GM12878 (cell line): ENCODE data around the gene IFNA8. TPM values are rescaled to one million over a fixed set of nuclear protein-coding genes. Genes with fewer than 3 reads are reported as not detected.

Source experiments
- ATF7 ChIP-seq: fragments of 450-650 bp; IDR thresholded peaks from 2 replicates; pipeline ENCODE4 v1.6.1; 2016; ENCODE audit warnings: low read depth, mild to moderate bottlenecking
- BACH1 ChIP-seq: fragments of 450-650 bp; IDR thresholded peaks from 2 replicates; pipeline ENCODE4 v1.6.1; 2017; ENCODE audit warnings: mild to moderate bottlenecking, borderline replicate concordance
- BCL11A ChIP-seq: IDR thresholded peaks from 2 replicates; pipeline ENCODE4 v1.6.1; 2011; ENCODE audit warnings: low read depth, low read length
- BMI1 ChIP-seq: fragments of 450-650 bp; IDR thresholded peaks from 2 replicates; pipeline ENCODE4 v1.6.1; 2016; ENCODE audit warnings: mild to moderate bottlenecking, moderate library complexity, borderline replicate concordance
- CBX3 ChIP-seq: fragments of 200-600 bp; sonication (generic); IDR thresholded peaks from 2 replicates; pipeline ENCODE4 v1.6.1; 2016; ENCODE audit warnings: low read depth, borderline replicate concordance
- CEBPZ ChIP-seq: fragments of 150-350 bp; IDR thresholded peaks from 2 replicates; pipeline ENCODE4 v1.6.1; 2016; ENCODE audit warnings: low read depth, low read length
- DPF2 ChIP-seq: fragments of 450-650 bp; IDR thresholded peaks from 2 replicates; pipeline ENCODE4 v1.6.1; 2017; ENCODE audit warnings: mild to moderate bottlenecking
- E2F8 ChIP-seq: fragments of 450-650 bp; IDR thresholded peaks from 2 replicates; pipeline ENCODE4 v1.6.1; 2018; ENCODE audit warnings: mild to moderate bottlenecking, low read depth, moderate library complexity; ENCODE audit not compliant: partially characterized antibody
- EP300 ChIP-seq, 2 experiments: fragments of 150-350 bp in 1 of 2; IDR thresholded peaks; 2 replicates each; pipeline ENCODE4 v1.6.1; 2011 to 2012; ENCODE audit warnings: low read depth in 2 of 2, low read length in 2 of 2, borderline replicate concordance in 1 of 2, improper control_type of control experiment in 1 of 2, inconsistent platforms in 1 of 2; ENCODE audit not compliant: control insufficient read depth in 1 of 2
- ESRRA ChIP-seq: IDR thresholded peaks from 2 replicates; pipeline ENCODE4 v1.6.1; 2012; ENCODE audit warnings: mild to moderate bottlenecking, low read length, improper control_type of control experiment
- HSF1 ChIP-seq: fragments of 150-350 bp; IDR thresholded peaks from 2 replicates; pipeline ENCODE4 v1.6.1; 2014; ENCODE audit warnings: mild to moderate bottlenecking, low read depth, low read length
- IRF3 ChIP-seq: fragments of 450-650 bp; IDR thresholded peaks from 2 replicates; pipeline ENCODE4 v1.6.1; 2014; ENCODE audit warnings: mild to moderate bottlenecking
- JUND ChIP-seq: IDR thresholded peaks from 2 replicates; pipeline ENCODE4 v1.6.1; 2012; ENCODE audit warnings: low read depth, mild to moderate bottlenecking, low read length, improper control_type of control experiment, moderate library complexity
- MYC ChIP-seq: IDR thresholded peaks from 2 replicates; pipeline ENCODE4 v1.6.1; 2011; ENCODE audit warnings: mild to moderate bottlenecking, low read length, moderate library complexity, inconsistent platforms; ENCODE audit not compliant: insufficient read depth, insufficient replicate concordance, insufficient read length, severe bottlenecking
- NR2C2 ChIP-seq: IDR thresholded peaks from 2 replicates; pipeline ENCODE4 v1.6.1; 2011; ENCODE audit warnings: borderline replicate concordance, low read depth; ENCODE audit not compliant: control insufficient read depth, insufficient read length
- RAD51 ChIP-seq: fragments of 450-650 bp; IDR thresholded peaks from 2 replicates; pipeline ENCODE4 v1.6.1; 2016; ENCODE audit warnings: moderate library complexity, mild to moderate bottlenecking, inconsistent platforms
- STAT3 ChIP-seq: IDR thresholded peaks from 2 replicates; pipeline ENCODE4 v1.6.1; 2011; ENCODE audit warnings: low read depth, low read length, improper control_type of control experiment
- TARDBP ChIP-seq: IDR thresholded peaks from 2 replicates; pipeline ENCODE4 v1.6.1; 2016; ENCODE audit warnings: borderline replicate concordance
- ZNF217 ChIP-seq: fragments of 450-650 bp; IDR thresholded peaks from 2 replicates; pipeline ENCODE4 v1.6.1; 2017; ENCODE audit warnings: antibody characterized with exemption, mild to moderate bottlenecking
- polyA plus RNA-seq, 11 experiments: library from polyadenylated mRNA; depleted of rRNA in 4 of 11; unstranded in 6 of 11; stranded (reverse) in 5 of 11; fragments of >200 nt; fragmentation: Nextera tagmentation in 4 of 11; fragmentation: Illumina TruSeq in 1 of 11; extraction: Ambion mirVana in 4 of 11; extraction: Trizol in 1 of 11; gene quantifications; 1 replicate in 1 of 11; 2 replicates in 10 of 11; pipeline versions ENCODE4 v1.2.1 to v1.2.3, GENCODE V29; 2011 to 2016; ENCODE audit warnings: inconsistent platforms in 2 of 11, missing spikeins in 2 of 11, low read depth in 1 of 11
- total RNA-seq, 4 experiments: library from RNA; depleted of rRNA in 3 of 4; stranded (reverse); fragments of >200 nt in 3 of 4; fragmentation: Illumina TruSeq in 1 of 4; extraction: Trizol in 1 of 4; gene quantifications; 2 replicates each; pipeline versions ENCODE4 v1.2.1 to v1.2.3, GENCODE V29; 2013 to 2021
- TF ChIP-seq, protein P1 (sequence below): IDR thresholded peaks from 2 replicates; pipeline ENCODE4 v1.6.1; 2012; ENCODE audit warnings: low read depth, low read length, improper control_type of control experiment

IFNA8 gene
- total and polyA plus RNA-seq, 10 of the 15 experiments (the other 5 are each of a cell fraction or from before 2014, with no cell fraction given) = not detected

DNA sequence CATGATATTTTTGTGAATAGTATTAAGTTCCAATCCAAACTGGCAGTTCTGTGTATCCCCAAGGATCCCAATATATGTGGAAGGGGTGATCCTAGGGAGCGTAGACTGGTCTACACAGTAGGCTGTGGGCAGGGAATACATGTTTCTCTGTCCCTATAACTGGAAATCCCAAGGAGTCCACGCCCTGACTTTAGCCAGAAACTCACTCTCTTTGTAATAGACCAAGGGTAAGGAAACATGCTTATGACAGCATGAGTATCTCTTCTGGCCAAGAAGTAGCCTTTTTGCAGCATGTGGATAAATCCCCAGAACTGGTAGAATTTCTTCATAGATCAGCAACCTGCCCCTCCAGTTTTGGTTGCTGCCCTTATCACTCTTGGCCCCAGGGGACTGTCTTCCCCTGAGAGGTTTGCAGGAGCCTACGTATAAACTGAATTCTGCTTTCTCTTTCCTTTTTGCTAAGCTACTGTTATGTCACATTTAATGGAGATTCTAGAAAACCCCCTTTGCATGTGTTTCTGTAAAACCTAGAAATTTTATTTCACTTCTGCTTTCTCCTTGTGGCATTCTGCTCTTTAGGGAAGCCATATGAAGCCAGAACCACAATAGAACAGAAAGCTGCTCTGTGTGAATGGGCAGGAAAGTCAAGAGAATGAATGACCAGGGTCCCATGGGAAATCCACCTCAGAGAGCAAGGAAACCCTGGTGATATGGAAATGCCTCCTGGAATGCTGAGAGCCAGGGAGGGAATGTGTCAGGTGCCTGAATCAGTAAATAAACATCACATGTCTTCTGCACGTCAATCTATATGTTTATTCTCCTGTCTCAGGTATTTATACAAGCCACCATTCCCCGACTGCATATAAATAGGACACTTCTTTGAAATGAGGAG, 27.2 kb upstream of the IFNA8 start (continued):
- TF ChIP-seq CBX3 (no peak), HSF1 (no peak), BCL11A (peak; percentile 85), MYC (no peak), TARDBP (no peak), JUND (peak; percentile 76; the same call in 1 of the 2 replicates), E2F8 (peak; percentile 73), ESRRA (no peak), ZNF217 (peak; percentile 53; the same call in 1 of the 2 replicates), IRF3 (no peak), NR2C2 (no peak), BMI1 (peak; percentile 84), EP300 (IDR thresholded peaks at IDR 0.05; ENCODE audit: borderline replicate concordance in 1 of 2, control insufficient read depth in 1 of 2, low read depth in 2 of 2, low read length in 2 of 2) (peak; percentile 92 to 93), BACH1 (peak; percentile 80; the same call in 1 of the 2 replicates), ATF7 (peak; percentile 98), STAT3 (no peak), CEBPZ (no peak), DPF2 (peak; percentile 97), RAD51 (peak; percentile 71)
- TF ChIP-seq, protein P1, sequence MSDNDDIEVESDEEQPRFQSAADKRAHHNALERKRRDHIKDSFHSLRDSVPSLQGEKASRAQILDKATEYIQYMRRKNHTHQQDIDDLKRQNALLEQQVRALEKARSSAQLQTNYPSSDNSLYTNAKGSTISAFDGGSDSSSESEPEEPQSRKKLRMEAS = 0 out of 2 replicates have a peak, but pooled peaks have one; percentile 33
